Measurements from ENCODE around the gene FUT2. TPM values are rescaled to one million over a fixed set of nuclear protein-coding genes. Genes with fewer than 3 reads are reported as not detected.
A peak's percentile ranks its signal among the peaks of the same experiment; 100 is the strongest.

The FUT2 gene
- polyA plus RNA-seq, 6 donors from 2014 or later: 0.11 to 0.26 (median 0.17) TPM; not detected in 3

DNA sequence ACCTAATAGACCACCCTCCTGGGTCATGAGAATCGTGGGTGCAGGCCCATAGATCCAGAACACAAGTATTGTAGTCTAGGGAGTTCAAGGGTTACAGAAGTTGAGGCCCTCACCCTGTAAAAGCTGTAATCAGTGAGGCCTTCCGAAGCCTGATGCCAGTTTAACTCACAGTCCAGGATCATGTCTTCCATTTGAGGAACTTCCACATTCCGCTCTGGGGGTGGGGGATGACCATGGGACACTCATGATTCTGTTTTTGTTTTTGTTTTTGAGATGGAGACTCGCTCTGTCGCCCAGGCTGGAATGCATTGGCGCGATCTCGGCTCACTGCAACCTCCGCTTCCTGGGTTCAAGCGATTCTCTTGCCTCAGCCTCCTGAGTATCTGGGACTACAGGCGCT is 46.3 kb downstream of the FUT2 start:
- Mint-ChIP-seq H3K36me3 (peaks cover 0 to 8% of the 10 kb centered on the region in 2 donors), H3K27ac (no peak overlapping the region), H3K4me3 (peak overlapping the region in 2 of 8 donors; percentile 15 to 78), H3K9me3 (peaks cover 0 to 5% (median 4%) of the 10 kb centered on the region in 7 donors), H3K4me1 (peaks cover 15 to 35% (median 18%) of the 10 kb centered on the region in 3 donors), H3K27me3 (peaks cover 26 to 63% (median 30%) of the 10 kb centered on the region in 3 donors)
- ATAC-seq (ENCODE audit: low read depth in 2 of 2) (no peak), DNase-seq (no peak)

DNA sequence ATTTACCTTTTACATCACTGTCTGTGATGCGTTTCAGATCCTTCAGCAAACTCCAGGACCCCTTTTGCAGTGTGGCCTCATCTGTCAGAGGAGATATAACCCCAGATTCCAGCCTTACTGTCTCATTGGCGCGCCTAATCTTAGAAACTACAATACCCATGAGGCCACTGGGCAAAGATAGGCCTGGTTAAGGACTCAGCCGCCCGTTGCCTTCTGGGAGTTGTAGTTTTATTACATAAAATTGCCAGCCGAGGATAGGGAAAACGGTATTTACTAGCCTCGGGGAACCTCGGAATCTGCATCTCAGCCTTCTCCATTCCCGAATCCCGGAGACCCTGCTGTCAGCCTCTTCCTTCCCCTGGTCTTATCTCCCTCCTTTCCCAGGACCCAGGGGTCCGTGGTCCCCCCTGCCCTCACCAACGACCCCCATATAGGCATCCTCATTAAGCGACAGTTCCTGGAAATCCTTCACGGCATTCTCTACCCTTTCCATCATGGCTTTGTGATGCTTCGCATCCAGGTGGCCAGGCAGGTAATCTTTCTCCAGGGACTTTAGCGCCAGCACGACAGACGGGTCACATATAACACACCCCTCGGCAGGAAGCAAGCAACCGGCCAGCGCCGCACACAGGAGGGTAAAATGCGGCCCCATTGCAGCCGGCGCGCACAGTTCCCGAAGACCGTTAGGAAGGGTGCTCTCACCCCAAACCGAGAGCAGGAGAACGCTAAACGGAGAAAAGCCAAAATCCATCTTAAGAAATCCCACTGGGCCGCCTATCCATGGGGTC is 49.6 kb downstream of the FUT2 start:
- H3K4me3 Mint-ChIP-seq: peak overlapping the region in 1 of 8 donors; percentile 30
- no peak overlapping the region for H3K27ac Mint-ChIP-seq
- ATAC-seq (ENCODE audit: low read depth in 2 of 2) (peak; percentile 74 to 76), DNase-seq (peak; percentile 40)
- peaks cover 34 to 78% (median 41%) of the 10 kb centered on the region in 3 donors for H3K27me3 Mint-ChIP-seq
- H3K36me3 Mint-ChIP-seq: peaks cover 0 to 8% of the 10 kb centered on the region in 2 donors
- H3K4me1 Mint-ChIP-seq: peaks cover 11 to 25% (median 16%) of the 10 kb centered on the region in 3 donors
- H3K9me3 Mint-ChIP-seq: peaks cover 0 to 5% (median 3%) of the 10 kb centered on the region in 7 donors

DNA sequence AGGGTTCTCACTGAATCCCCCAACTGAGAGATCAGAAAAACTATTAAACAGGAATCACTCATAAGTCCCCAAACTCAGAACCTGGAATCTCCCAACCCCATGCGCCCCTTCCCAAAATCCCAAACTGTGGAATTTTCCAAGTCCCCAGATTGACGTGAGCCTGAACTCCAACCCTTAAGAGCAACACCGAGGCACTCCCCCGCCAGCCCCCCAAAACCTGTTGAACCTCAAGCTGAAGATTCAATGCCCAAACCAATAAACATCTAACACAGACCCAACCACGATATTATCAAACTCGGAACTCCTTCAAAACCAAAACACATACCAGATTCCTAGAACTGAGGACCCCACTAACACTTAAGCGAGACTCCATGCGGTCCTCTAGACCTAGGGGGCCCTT is 50.3 kb downstream of the FUT2 start:
- Mint-ChIP-seq H3K4me3 (peak overlapping the region in 2 of 8 donors; percentile 22 to 36), H3K36me3 (peaks cover 0 to 8% of the 10 kb centered on the region in 2 donors), H3K4me1 (peaks cover 14 to 23% (median 18%) of the 10 kb centered on the region in 3 donors), H3K9me3 (peaks cover 0 to 5% (median 3%) of the 10 kb centered on the region in 7 donors), H3K27ac (peak overlapping the region in 1 of 6 donors; percentile 22), H3K27me3 (peaks cover 40 to 79% (median 42%) of the 10 kb centered on the region in 3 donors)
- no peak for ATAC-seq (ENCODE audit: low read depth in 2 of 2)
- DNase-seq: no peak

DNA sequence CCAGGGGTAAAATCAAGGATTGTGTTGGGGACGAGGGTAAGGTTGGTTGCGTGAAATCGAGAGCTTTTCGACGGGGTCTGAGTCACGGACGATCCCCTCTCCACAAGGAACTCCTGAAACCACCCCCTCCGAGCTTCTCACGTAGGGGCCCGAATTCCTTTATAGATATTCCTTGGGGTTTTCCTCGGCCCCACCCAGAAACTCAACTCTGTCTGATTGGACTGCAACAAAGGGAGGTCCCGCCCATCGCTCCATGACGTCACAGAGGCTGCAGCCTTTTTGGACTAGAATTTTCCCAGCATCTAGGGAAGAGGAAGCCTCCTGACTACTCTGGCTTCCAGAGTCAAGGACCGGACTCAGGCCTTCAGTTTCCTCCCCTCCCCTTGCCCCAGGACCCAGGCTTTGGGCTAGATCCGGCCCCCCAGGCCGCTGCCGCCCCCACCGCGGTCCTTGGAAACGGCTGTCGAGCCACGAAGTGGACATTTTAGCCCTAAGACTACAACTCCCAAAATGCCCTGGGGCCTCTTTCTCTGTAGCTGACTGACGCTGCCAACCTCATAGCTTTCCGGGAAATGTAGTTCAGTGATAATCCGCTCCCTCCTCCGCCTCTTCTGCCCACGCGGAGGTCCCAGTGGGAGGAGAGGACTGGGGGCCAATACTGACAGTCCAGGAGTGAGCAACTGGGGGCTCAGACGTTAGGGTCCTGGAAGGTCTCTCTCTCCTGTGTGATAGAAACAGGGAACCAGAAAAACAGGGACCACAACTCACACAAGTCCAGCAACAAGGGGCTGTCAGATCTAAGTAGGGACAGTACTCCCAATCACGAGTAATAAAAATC is 51.2 kb downstream of the FUT2 start, which contains the start of gene IZUMO1:
TSS of gene IZUMO1 (minus strand) at position 172 of the 838 bp plus-strand sequence. CDS start 1,050 bp downstream, outside the sequence.
- H3K27me3 Mint-ChIP-seq: peaks cover 42 to 79% (median 47%) of the 10 kb centered on the region in 3 donors
- DNase-seq (peak; percentile 37), ATAC-seq (ENCODE audit: low read depth in 2 of 2) (peak; percentile 77 to 78)
- H3K4me3 Mint-ChIP-seq: peak within 1 kb of the TSS in 5 of 8 donors; percentile 20 to 75 (median 41)
- peaks cover 0 to 5% (median 0%) of the 10 kb centered on the region in 7 donors for H3K9me3 Mint-ChIP-seq
- peak within 1 kb of the TSS in 1 of 6 donors; percentile 22 for H3K27ac Mint-ChIP-seq
- peaks cover 0 to 8% of the 10 kb centered on the region in 2 donors for H3K36me3 Mint-ChIP-seq
- peaks cover 13 to 23% (median 14%) of the 10 kb centered on the region in 3 donors for H3K4me1 Mint-ChIP-seq

DNA sequence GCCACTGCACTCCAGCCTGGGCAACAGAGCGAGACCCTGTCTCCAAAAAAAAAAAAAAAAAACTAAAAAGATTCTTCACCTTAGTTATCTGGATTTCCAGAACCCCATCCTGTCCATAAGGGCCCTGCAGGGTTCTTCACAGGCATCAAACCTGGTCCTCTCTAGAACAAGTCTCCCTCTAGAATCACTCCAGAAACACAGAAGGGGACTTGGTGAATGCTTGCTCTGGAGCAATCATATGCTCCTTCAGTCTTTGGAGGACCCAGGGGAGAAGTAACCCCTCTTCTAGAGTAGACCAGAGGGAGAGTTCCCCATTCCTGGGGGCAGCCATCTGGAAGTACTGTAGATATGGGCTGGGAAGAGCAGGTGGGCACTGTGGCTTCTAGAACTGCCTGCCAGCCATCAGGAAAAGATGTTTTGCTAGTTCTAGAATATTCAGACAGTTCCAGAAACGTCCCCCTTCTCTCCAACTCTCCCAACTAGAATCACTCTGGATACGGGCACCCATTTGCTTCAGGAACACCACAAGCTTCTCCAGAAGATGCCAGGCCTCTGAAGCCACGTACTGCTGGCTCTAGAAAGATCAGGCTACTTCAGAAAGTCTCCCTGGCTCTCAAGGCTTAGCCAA is 53.9 kb downstream of the FUT2 start:
- Mint-ChIP-seq H3K9me3 (peaks cover 0 to 5% (median 0%) of the 10 kb centered on the region in 7 donors), H3K36me3 (peaks cover 0 to 8% of the 10 kb centered on the region in 2 donors), H3K4me1 (peaks cover 24 to 35% (median 30%) of the 10 kb centered on the region in 3 donors), H3K27ac (no peak overlapping the region), H3K4me3 (peak overlapping the region in 3 of 8 donors; percentile 3 to 40 (median 37)), H3K27me3 (peaks cover 50 to 84% (median 60%) of the 10 kb centered on the region in 3 donors)
- DNase-seq (no peak), ATAC-seq (ENCODE audit: low read depth in 2 of 2) (no peak)

DNA sequence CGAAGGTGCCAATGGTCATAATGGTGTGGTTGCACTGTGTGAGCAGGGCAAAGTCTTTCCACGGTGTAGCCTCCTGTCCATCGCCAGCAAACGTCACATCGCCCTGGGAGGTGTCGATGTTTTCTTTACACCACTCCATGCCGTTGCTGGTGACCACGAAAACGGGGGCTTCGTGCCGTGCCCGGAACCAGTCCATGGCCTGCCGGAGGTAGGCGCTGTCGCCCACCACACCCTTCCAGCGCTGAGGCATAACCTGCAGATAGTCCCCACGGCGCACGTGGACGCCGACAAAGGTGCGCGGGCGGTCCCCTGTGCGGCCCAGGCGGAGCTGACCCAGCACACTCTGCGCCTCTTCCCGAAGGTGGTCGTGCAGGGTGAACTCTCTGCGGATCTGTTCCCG is 54.6 kb downstream of the FUT2 start:
- Mint-ChIP-seq H3K27ac (no peak overlapping the region), H3K9me3 (peaks cover 0 to 4% (median 0%) of the 10 kb centered on the region in 7 donors), H3K27me3 (peaks cover 44 to 84% (median 63%) of the 10 kb centered on the region in 3 donors), H3K4me1 (peaks cover 24 to 35% (median 30%) of the 10 kb centered on the region in 3 donors), H3K36me3 (peaks cover 0 to 8% of the 10 kb centered on the region in 2 donors), H3K4me3 (peak overlapping the region in 2 of 8 donors; percentile 3 to 46)
- DNase-seq: no peak
- ATAC-seq (ENCODE audit: low read depth in 2 of 2): no peak

DNA sequence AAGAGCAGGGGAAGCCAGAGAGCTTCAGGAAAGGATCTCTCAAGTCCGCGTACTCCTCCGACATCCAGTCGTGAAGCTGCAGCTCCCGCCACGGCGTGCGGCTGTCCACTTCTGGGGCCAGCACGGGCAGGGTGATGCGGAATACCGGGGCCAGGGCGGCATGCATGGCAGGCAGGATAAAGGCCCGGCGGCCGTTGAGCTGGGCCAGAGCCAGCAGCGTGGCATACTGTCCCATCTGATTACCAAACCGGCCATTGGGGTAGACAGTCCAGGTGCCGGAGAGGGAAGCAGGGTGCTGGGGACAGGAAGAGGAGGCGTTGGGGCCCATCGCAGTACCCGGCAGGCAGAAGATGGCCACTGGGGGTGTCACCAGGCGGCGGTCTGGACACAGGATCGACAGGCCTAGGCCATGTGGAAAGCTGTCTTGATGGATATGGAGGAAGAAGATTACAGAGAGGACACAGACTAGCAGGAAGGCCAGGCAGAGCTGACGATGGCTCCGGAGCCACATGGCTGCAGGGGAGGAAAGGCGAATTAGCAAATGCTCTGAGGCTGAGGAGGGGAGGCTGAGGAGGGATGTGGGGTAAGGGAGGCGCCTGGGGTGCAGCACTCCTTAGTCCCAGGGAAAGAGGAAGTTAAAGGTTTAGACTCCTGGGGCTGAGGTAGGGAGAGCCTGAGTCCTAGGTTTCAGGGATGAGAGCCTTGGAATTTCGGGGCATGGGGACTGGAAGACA is 55.2 kb downstream of the FUT2 start:
- peaks cover 0 to 6% of the 10 kb centered on the region in 2 donors for H3K36me3 Mint-ChIP-seq
- ATAC-seq (ENCODE audit: low read depth in 2 of 2): no peak
- peaks cover 21 to 31% (median 30%) of the 10 kb centered on the region in 3 donors for H3K4me1 Mint-ChIP-seq
- peak overlapping the region in 7 of 8 donors; percentile 0 to 82 (median 46) for H3K4me3 Mint-ChIP-seq
- peaks cover 0 to 4% (median 0%) of the 10 kb centered on the region in 7 donors for H3K9me3 Mint-ChIP-seq
- H3K27ac Mint-ChIP-seq: no peak overlapping the region
- DNase-seq: no peak
- peaks cover 38 to 84% (median 59%) of the 10 kb centered on the region in 3 donors for H3K27me3 Mint-ChIP-seq

DNA sequence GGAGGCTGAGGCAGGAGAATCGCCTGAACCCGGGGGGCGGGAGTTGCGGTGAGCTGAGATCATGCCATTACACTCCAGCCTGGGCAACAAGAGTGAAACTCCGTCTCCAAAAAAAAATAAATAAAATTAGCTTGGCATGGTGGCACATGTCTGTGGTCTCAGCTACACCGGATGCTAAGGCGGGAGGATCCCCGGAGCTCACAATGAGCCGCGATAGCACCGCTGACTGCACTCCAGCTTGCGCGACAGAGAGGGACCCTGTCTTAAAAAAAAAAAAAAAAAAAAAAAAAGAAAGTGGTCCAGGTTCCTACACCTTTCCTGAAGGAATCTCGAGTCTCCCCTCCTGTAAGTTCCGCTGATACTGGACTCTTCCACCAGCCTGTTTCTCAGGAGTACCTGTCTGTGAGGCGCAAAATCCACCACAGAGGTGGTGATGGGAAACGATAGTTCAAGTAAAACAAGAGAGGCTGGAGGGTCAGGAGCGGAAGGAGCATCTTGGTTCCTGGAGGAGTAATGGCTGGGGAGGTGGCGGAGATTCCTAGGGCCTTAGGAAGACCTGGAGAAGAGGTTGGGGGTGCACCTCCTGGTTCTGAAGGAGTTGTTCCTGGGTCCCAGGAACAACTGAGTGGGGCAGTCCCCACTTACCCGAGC is 56.2 kb downstream of the FUT2 start:
- no peak for DNase-seq
- H3K9me3 Mint-ChIP-seq: no peaks in the 10 kb centered on the region
- peaks cover 17 to 29% (median 21%) of the 10 kb centered on the region in 3 donors for H3K4me1 Mint-ChIP-seq
- no peak for ATAC-seq (ENCODE audit: low read depth in 2 of 2)
- no peaks in the 10 kb centered on the region for H3K36me3 Mint-ChIP-seq
- peak overlapping the region; percentile 18 to 90 (median 77) for H3K4me3 Mint-ChIP-seq
- H3K27ac Mint-ChIP-seq: peak overlapping the region in 2 of 6 donors; percentile 48 to 81
- H3K27me3 Mint-ChIP-seq: peaks cover 34 to 83% (median 52%) of the 10 kb centered on the region in 3 donors

DNA sequence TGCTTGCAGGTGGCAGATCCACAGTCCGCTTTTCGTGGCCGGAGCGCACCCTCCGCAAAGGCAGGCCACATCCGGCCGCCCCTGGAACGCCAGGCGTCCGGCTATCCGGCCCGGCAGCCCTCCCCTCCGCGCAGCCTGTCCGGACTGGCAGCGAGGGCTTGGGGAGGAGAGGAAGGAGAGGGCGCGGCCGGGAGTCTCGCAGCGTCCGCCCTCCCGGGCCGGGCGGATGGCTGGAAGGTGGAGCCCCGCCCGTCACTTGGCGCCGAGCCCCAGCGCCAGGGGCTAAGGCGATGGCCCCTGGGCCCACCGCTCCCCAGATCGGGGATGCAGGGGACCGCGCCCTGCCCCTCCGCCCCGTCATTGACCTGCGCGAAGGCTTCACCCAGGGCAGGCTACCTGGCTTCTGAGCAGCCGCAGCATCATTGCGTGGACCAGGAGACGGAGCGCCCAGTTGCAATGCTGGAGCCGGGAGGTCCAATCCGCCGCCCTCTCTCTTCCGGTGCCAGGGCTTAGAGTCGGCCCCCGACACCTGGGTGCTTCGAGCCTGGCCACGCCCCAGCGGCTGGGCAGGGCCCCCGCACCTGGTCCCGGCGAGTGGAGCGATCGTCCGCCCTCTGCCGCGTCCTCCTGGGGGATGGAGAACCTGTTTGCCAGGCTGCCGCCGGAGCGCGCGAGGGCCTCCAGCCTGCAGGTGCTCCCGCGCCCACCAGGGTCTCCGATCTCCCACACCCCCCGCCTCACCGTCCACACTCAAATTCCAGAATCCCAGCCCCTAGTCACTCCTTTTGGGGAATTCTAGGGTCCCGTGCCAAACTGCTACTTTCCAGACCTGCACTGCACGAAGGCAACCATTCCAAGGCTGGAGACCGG is 57.0 kb downstream of the FUT2 start, which contains the start of gene FUT1:
TSS of gene FUT1 (minus strand) at position 146 of the 870 bp plus-strand sequence. CDS start 1,360 bp downstream, outside the sequence.
- H3K4me1 Mint-ChIP-seq: peaks cover 17 to 25% (median 17%) of the 10 kb centered on the region in 3 donors

DNA sequence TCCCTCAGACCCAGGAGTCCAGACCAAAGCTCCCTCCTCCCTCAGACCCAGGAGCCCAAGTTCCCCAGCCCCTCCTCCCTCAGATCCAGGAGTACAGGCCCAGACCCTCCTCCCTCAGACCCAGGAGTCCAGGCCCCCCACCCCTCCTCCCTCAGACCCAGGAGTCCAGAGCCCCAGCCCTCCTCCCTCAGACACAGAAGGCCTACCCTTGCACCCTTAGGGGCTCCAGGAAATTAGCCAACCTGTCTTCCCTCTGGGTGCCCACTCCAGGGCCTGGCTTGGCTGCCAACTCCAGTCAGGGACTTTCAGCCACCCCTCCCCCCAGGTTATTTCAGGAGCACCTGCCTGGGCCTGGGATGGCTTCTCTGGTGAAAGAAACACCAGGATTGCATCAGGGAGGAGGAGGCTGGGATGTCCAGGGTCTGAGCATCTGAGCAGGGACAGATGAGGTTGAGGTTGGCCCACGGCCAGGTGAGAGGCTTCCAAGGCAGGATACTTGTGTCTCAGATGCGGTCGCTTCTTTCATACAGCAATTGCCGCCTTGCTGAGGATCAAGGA is 59.4 kb downstream of the FUT2 start, which contains the start of gene FGF21:
TSS of gene FGF21 (plus strand) at position 441 of the 558 bp plus-strand sequence. CDS start 713 bp downstream, outside the sequence.
- ATAC-seq (ENCODE audit: low read depth in 2 of 2): no peak
- Mint-ChIP-seq H3K27me3 (peaks cover 23 to 66% (median 44%) of the 10 kb centered on the region in 3 donors), H3K9me3 (no peaks in the 10 kb centered on the region), H3K36me3 (no peaks in the 10 kb centered on the region), H3K4me1 (peaks cover 17 to 25% (median 17%) of the 10 kb centered on the region in 3 donors), H3K27ac (no peak within 1 kb of the TSS), H3K4me3 (no peak within 1 kb of the TSS)
- DNase-seq: no peak

More for the DNA sequence above, 57.0 kb downstream of the FUT2 start, which contains the start of gene FUT1:
- Mint-ChIP-seq H3K4me3 (peak within 1 kb of the TSS; percentile 48 to 90 (median 78)), H3K27me3 (peaks cover 33 to 78% (median 49%) of the 10 kb centered on the region in 3 donors), H3K27ac (peak within 1 kb of the TSS in 2 of 6 donors; percentile 48 to 81), H3K36me3 (no peaks in the 10 kb centered on the region), H3K9me3 (no peaks in the 10 kb centered on the region)
- ATAC-seq (ENCODE audit: low read depth in 2 of 2): peak; percentile 70 to 84
- peak; percentile 19 for DNase-seq
